ENCODE results near the gene RIN3.
"Not testable (repeated sequence)": the region's sequence is repeated elsewhere in the genome, so short reads cannot be mapped to it uniquely, and the experiment has no call there.

Gene RIN3

DNA sequence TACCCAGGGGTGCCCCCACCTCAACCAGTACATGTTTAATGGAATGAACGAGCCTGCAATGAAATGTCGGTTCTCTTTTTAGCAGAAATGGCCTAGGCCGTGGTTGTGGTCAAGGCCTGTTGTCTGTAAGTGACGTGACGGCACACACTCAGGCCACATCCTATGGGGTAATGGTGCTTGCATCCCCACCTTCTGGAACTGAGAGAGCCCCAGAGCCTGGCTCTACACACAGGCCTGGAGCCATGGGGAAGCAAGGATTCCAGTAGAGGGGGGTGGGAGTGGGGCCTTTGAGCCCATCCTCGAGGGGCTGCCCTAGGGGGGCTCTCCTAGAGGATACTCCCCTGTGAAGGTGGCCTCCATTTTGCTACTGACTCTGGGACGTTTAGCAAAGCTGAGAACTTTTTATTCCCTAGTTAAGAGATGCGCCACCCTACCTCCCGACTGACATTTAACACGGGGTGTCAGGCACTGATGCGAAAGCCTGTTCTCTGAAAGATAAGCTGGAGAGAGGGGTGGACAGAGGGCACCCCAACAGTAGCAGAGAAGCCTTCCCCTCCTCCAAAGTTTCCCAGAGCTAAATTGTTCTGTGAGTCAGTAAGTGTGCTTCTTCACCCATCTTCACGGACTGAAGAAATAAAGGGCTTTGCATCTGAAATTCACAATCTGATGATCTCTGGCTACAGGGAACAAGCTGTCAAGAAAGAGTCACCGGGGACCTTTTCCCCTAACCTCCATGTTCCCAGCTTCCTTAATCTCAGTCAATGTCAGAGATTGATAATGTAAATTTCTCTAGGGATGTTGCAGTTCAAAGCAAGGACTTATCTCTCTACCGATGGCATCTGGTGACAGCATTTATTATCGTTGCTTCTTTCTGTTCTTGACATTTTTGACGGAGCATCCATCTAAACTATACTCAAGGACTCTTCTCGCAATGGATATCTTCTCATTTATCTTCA, 6.8 kb downstream of the RIN3 start:
- DNase-seq (ENCODE audit: low spot score in 2 of 2) (no peak), ATAC-seq (ENCODE audit: low read depth) (no peak)
- Mint-ChIP-seq H3K27me3 (no peaks in the 10 kb centered on the region), H3K4me1 (peaks cover 27% of the 10 kb centered on the region), H3K27ac (no peak overlapping the region), H3K9me3 (peaks cover 5% of the 10 kb centered on the region), H3K36me3 (peaks cover 9% of the 10 kb centered on the region), H3K4me3 (no peak overlapping the region)

DNA sequence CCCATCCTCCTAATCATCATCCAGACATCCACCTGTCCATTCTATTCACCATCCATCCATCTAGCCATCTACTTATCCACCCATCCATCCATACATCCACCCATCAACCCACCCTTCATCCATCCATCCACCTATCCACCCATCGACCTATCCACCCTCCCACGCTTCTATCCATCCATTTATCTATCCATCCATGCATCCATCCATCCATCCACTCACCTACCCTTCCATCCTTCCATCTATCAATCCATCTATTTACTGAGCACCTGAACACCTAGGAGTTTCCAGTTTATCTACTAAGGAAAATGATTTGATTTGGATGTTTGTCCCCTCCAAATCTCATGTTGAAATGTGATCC, 7.5 kb downstream of the RIN3 start:
- Mint-ChIP-seq H3K4me1 (peaks cover 25% of the 10 kb centered on the region), H3K27ac (no peak overlapping the region), H3K4me3 (no peak overlapping the region), H3K36me3 (peaks cover 9% of the 10 kb centered on the region), H3K27me3 (no peaks in the 10 kb centered on the region), H3K9me3 (peaks cover 5% of the 10 kb centered on the region)
- DNase-seq (ENCODE audit: low spot score in 2 of 2), result no peak
- no peak for ATAC-seq (ENCODE audit: low read depth)

DNA sequence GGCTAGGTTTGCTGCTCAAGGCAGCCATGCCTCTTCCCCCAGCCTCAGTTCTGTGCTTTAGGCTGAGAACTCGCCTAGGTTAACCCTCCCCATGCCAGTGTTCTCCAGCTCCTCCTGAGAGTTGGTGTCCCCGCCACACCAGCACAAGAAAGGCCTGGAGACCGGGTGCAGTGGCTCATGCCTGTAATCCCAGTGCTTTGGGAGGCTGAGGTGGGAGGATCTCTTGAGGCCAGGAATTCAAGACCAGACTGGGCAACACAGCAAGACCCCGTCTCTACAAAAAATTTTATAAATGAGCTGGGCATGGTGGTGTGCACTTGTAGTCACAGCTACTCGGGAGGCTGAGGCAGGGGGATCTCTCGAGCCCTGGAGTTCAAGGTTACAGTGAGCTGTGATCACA, 10.2 kb downstream of the RIN3 start:
- H3K4me1 Mint-ChIP-seq, result peaks cover 21% of the 10 kb centered on the region
- H3K36me3 Mint-ChIP-seq, result peaks cover 9% of the 10 kb centered on the region
- no peak for DNase-seq (ENCODE audit: low spot score in 2 of 2)
- H3K27ac Mint-ChIP-seq, result no peak overlapping the region
- no peak overlapping the region for H3K4me3 Mint-ChIP-seq
- no peak for ATAC-seq (ENCODE audit: low read depth)
- H3K27me3 Mint-ChIP-seq, result no peaks in the 10 kb centered on the region
- H3K9me3 Mint-ChIP-seq, result peaks cover 5% of the 10 kb centered on the region

DNA sequence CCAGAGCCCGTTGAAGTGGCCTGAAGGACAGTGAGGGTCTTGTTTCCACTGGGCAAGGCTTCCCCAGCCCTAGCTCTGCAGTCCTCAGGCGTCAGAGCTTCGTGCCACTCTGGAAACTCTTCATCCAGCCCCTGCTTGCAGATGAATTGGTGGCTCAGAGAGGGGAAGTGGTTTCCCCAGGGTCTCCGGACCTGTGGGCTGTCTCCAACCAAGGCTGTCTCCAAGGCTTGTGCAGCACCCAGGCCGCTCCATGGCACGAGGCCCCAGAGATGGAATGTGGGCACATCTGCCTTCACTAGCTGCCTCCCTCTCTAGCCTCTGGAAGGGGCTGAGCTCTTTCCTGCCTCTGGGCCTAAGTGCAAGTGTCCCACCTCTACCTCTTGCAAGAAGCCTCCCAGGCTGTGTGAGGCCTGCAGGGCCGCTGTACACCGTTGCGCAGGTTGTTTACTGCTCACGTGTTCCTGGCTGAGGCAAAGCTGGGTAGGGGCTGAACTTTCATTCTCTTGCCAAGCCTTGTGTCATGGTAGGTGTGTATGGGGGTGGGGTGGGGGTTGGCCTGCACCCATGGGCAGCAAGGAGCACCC, 11.1 kb downstream of the RIN3 start:
- Mint-ChIP-seq H3K27me3 (no peaks in the 10 kb centered on the region), H3K9me3 (peaks cover 5% of the 10 kb centered on the region), H3K27ac (no peak overlapping the region), H3K4me1 (peaks cover 18% of the 10 kb centered on the region), H3K36me3 (peaks cover 9% of the 10 kb centered on the region), H3K4me3 (no peak overlapping the region)
- no peak for DNase-seq (ENCODE audit: low spot score in 2 of 2)
- ATAC-seq (ENCODE audit: low read depth), result no peak

DNA sequence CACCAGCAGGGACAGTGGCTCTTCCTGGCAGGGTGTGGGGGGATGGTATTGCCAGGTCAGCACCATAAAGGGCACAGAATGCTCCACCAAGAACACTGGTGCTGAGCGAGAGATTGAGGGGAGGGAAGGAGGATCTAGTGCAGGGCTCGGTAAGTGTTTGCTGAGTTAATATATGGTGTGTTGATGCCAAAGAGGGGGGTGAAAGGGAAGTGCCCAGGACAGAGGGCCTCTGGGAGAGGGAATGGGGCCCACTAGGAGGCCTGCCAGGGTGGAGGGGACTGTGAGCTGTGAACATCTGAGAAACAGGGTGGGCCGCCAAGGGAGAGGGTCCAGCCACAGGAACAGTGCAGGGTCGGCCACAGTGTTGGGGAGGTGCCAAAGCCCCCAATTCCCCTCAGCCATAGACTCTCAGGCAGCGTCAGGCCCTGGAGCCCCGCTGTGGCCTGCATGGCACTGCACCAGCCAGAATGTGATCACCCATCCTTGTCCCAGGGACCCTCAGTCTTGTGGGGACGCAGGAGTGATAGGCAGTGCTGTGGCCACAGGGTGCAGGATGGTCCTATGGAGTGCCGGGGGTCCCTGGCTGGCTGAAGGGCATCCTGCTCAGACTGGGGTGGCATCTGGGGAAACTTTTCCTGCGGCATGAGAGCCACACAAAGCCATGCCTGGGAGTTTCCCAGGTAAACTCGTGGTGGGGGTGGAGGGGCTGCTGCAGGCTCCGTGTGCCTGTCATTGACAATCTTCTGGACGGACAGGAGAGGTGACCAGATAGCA, 11.9 kb downstream of the RIN3 start:
- ATAC-seq (ENCODE audit: low read depth), result no peak
- no peak for DNase-seq (ENCODE audit: low spot score in 2 of 2)
- Mint-ChIP-seq H3K4me3 (no peak overlapping the region), H3K9me3 (peaks cover 5% of the 10 kb centered on the region), H3K4me1 (peaks cover 21% of the 10 kb centered on the region), H3K27ac (no peak overlapping the region), H3K27me3 (no peaks in the 10 kb centered on the region), H3K36me3 (peaks cover 9% of the 10 kb centered on the region)

DNA sequence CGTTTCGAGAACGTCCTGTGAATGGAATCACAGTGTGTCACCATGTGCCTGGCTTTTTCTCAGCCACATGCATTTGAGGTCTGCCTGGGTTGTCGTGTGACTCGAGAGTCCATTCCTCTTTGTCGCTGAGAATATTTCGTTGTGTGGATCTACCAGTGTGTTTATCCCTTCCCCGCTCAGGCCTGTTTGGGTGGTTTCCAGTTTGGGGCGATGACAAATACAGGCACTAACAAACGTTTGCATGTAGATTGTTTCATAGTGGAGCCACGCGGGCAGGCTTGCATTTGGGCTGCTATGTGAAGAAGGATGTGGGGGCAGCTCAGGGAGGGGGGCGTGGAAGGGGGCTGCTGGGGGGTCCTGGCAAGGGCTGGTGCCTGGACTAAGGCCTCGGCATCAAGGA, 14.1 kb downstream of the RIN3 start:
- peaks cover 24% of the 10 kb centered on the region for H3K4me1 Mint-ChIP-seq
- no peaks in the 10 kb centered on the region for H3K27me3 Mint-ChIP-seq
- ATAC-seq (ENCODE audit: low read depth) (no peak), DNase-seq (ENCODE audit: low spot score in 2 of 2) (no peak)
- H3K4me3 Mint-ChIP-seq, result no peak overlapping the region
- H3K9me3 Mint-ChIP-seq, result no peaks in the 10 kb centered on the region
- no peaks in the 10 kb centered on the region for H3K36me3 Mint-ChIP-seq
- H3K27ac Mint-ChIP-seq, result no peak overlapping the region

DNA sequence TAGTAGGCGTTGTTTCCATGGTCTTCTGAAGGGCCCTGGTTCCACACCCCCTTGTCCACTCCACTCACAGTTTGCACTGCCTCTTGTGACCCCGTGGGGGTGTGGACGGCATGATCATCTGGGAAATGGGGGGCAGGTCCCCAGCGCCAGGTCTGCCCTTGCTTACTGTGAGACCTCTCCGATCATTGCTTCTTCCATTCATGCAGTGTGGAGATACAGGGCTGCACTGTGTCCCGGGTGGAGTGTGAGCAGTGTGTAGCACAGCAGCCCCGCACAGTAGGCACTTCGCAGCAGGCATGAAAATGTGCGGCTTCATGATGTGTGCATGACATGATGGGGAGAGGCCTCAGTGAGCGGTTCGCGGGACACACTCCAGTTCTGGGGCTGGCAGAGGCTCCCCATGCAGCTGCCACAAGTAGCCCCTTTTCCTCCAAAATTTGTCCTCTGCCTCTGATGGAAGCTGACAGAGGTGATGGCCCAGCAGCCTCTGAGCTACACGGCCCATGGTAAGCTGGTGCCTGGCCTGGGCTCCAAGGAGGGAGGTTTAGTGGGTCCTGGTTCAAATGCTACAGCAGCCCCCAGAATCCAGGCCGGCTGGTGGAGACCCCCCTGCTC, 15.0 kb downstream of the RIN3 start:
- Mint-ChIP-seq H3K27ac (no peak overlapping the region), H3K4me3 (no peak overlapping the region), H3K4me1 (peaks cover 24% of the 10 kb centered on the region), H3K36me3 (no peaks in the 10 kb centered on the region), H3K27me3 (no peaks in the 10 kb centered on the region), H3K9me3 (no peaks in the 10 kb centered on the region)
- ATAC-seq (ENCODE audit: low read depth) (no peak), DNase-seq (ENCODE audit: low spot score in 2 of 2) (no peak)

DNA sequence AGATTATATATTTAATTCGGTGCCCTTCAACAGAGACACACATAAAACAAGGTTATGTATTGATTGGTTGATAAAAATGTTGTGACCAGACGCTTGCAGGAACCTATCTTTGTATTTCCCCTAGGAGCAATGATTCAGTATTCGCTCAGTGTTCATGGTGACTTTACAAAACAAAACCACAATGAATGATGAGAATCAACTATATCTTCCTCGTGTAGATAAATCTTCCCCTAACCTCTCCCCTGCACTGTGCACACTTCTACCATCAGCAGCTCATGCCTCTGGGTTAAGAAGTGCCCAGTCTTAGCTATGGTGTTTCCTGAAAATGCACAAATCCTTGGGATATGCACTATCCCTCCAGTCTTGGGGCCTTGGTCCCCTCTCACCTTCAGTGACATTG, 16.3 kb downstream of the RIN3 start:
- H3K27ac Mint-ChIP-seq, result no peak overlapping the region
- no peak overlapping the region for H3K4me3 Mint-ChIP-seq
- no peaks in the 10 kb centered on the region for H3K27me3 Mint-ChIP-seq
- ATAC-seq (ENCODE audit: low read depth) (no peak), DNase-seq (ENCODE audit: low spot score in 2 of 2) (no peak)
- no peaks in the 10 kb centered on the region for H3K36me3 Mint-ChIP-seq
- peaks cover 26% of the 10 kb centered on the region for H3K4me1 Mint-ChIP-seq
- H3K9me3 Mint-ChIP-seq, result no peaks in the 10 kb centered on the region

DNA sequence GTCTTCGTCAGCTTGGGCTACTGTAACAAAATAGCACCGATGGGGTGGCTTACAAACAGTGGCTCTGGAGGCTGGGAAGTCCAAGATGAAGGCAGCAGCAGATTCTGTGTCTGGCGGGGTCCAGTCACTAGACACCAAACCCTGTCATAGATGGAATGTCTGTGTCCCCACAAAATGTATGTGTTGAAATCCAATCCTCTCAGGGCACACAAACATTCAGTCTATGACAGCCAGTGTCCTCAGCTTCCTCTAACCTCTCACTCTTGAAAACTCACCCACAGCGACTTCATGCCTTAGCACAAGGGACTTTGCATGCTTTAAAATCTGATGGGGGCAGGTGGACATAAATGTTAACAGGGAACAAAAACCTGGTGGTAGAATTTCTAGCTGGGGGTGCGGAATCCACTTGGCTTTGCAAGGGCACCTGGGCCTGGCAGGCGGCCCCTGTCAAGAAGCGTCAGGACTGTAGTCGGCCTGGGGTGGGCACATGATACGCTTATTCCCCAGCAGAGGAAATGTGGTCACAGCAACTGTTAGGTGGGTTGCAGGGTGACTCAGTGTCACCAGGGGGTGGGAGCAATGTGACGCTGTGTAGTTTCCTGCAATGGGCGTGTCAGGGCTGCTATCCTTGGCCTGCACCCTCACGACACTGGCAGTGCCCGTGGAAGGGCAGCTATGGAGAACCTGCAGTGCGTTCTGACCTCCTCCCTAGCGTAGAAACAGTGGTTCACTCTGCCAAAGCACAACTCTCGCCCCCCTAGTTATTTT, 17.7 kb downstream of the RIN3 start:
- no peak overlapping the region for H3K4me3 Mint-ChIP-seq
- peaks cover 31% of the 10 kb centered on the region for H3K4me1 Mint-ChIP-seq
- peak overlapping the region; percentile 22 for H3K27ac Mint-ChIP-seq
- H3K27me3 Mint-ChIP-seq, result no peaks in the 10 kb centered on the region
- H3K36me3 Mint-ChIP-seq, result no peaks in the 10 kb centered on the region
- ATAC-seq (ENCODE audit: low read depth) (peak; percentile 84), DNase-seq (ENCODE audit: low spot score in 2 of 2) (no peak)
- H3K9me3 Mint-ChIP-seq, result no peaks in the 10 kb centered on the region

DNA sequence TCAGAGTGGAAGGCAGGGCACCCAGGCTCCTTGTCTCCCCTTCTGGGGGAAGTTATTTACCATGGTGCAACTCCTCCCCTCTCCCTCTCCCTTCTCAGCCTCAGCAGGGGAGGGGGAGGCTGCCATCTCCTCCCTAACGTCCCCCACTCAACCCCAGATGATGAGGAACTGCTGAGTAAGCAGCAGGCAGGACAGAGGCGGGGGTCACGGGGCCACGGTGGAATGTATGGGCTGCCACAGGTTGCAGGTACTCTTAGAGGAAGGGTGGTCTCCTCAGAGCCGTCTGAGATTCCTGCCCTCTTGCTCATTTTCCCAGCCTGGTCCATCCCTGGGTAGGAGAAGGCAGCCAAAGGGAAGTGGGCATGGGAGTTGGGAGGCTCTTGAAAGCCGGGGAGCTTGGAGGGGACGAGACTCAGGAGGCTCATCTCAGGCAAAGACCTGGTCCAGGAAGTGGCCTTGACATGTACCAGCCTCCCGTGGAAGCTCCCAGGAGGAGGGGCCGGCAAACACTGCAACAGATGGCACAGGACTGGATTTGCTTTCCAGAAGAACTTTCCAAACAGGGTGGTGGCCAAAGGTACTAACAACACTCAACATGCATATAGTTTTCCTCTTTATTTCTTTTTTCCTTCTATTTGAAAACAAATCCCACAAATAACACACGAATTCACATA, 19.0 kb downstream of the RIN3 start:
- ATAC-seq (ENCODE audit: low read depth), result no peak
- no peaks in the 10 kb centered on the region for H3K27me3 Mint-ChIP-seq
- H3K36me3 Mint-ChIP-seq, result no peaks in the 10 kb centered on the region
- peaks cover 29% of the 10 kb centered on the region for H3K4me1 Mint-ChIP-seq
- H3K27ac Mint-ChIP-seq, result no peak overlapping the region
- no peak overlapping the region for H3K4me3 Mint-ChIP-seq
- DNase-seq (ENCODE audit: low spot score in 2 of 2), result no peak
- no peaks in the 10 kb centered on the region for H3K9me3 Mint-ChIP-seq

DNA sequence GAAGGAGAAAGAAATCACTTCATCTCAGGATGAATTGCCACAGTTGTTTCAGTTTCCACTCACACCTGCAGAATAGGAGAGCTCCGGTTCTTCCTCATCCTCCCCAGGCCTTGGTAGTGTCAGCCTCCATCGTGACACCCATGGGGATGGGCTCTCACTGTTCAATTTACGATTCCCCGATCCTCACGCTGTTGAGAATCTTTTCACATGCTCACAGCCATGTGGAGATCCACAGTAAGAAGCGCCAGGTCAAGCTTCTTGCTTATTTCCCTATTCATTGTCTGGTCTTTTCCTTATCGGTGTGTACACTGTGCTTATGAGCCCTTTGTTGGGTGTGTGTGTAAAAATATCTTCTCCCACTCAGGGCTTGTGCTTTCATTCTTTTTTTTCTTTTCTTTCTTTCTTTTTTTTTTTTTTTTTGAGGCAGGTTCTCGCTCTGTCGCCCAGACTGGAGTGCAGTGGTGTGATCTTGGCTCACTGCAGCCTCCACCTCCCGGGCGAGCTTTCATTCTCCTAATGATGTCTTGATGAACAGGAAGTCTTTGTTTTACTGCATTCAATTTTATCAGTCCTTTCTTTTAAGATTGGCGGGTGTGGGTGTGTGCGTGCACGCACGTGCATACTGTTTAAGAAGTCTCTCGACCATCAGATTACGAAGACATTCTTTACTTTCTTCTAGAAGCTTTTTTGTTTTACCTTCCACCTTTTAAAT, 21.5 kb downstream of the RIN3 start:
- Mint-ChIP-seq H3K9me3 (no peaks in the 10 kb centered on the region), H3K27me3 (no peaks in the 10 kb centered on the region), H3K4me1 (peaks cover 34% of the 10 kb centered on the region), H3K36me3 (no peaks in the 10 kb centered on the region), H3K27ac (no peak overlapping the region), H3K4me3 (peak overlapping the region; percentile 49)
- no peak for ATAC-seq (ENCODE audit: low read depth)
- no peak for DNase-seq (ENCODE audit: low spot score in 2 of 2)

DNA sequence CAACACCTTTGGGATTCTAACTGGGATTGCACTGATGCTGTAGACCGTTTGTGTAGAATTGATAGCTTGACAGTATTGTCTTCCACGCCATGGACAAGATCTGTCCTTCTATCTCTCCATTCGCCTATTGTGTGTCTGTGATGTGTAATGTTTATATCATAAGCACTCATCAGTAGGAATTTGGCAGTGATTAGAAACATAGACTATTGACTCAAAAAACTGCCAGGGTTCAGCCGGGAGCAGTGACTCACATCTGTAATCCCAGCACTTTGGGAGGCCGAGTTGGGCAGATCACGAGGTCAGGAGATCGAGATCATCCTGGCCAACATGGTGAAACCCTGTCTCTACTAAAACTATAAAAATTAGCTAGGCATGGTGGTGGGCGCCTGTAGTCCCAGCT, 22.6 kb downstream of the RIN3 start:
- not testable (repeated sequence) for H3K4me3 Mint-ChIP-seq; ATAC-seq (ENCODE audit: low read depth); H3K36me3 Mint-ChIP-seq; H3K9me3 Mint-ChIP-seq; H3K27ac Mint-ChIP-seq; DNase-seq (ENCODE audit: low spot score in 2 of 2); H3K27me3 Mint-ChIP-seq
- H3K4me1 Mint-ChIP-seq, result peaks cover 31% of the 10 kb centered on the region
